SHP77 (cell line): ENCODE results near the gene FSHR.

Source experiments
- DNase-seq, 2 experiments: peaks; one replicate each; lab custom pipeline; 2025; lab: John Stamatoyannopoulos, UW

FSHR gene

GRCh38 chr2:49111006-49111405, 43.3 kb downstream of the FSHR start:
- DNase-seq: no peak

- DNase-seq: no peak
Measured at GRCh38 chr2:49110571-49110970, 43.7 kb downstream of the FSHR start.

- no peak for DNase-seq
Measured at GRCh38 chr2:49108851-49109250, 45.5 kb downstream of the FSHR start.

GRCh38 chr2:49108436-49108835, 45.9 kb downstream of the FSHR start:
- DNase-seq: no peak

GRCh38 chr2:49105506-49105905, 48.8 kb downstream of the FSHR start:
- no peak for DNase-seq

GRCh38 chr2:49102146-49102545, 52.2 kb downstream of the FSHR start:
- no peak for DNase-seq

GRCh38 chr2:49080681-49081080, 73.6 kb downstream of the FSHR start:
- DNase-seq: no peak

GRCh38 chr2:49070716-49071115, 83.6 kb downstream of the FSHR start:
- no peak for DNase-seq

GRCh38 chr2:49069829-49070228, 84.5 kb downstream of the FSHR start:
- no peak for DNase-seq

GRCh38 chr2:49068613-49069012, 85.7 kb downstream of the FSHR start:
- no peak for DNase-seq

GRCh38 chr2:49067971-49068370, 86.3 kb downstream of the FSHR start:
- no peak for DNase-seq

GRCh38 chr2:49053156-49053555, 101.2 kb downstream of the FSHR start:
- no peak for DNase-seq

GRCh38 chr2:49050265-49050664, 104.0 kb downstream of the FSHR start:
- DNase-seq: no peak

- no peak for DNase-seq
Measured at GRCh38 chr2:49049161-49049560, 105.2 kb downstream of the FSHR start.

GRCh38 chr2:49045083-49045482, 109.2 kb downstream of the FSHR start:
- DNase-seq: no peak

GRCh38 chr2:49044350-49045079, 109.8 kb downstream of the FSHR start:
- DNase-seq: no peak

GRCh38 chr2:49043405-49043982, 110.8 kb downstream of the FSHR start:
- DNase-seq: no peak

- DNase-seq: no peak
Measured at GRCh38 chr2:49042488-49042887, 111.8 kb downstream of the FSHR start.

GRCh38 chr2:49041061-49041460, 113.3 kb downstream of the FSHR start:
- no peak for DNase-seq

- no peak for DNase-seq
Measured at GRCh38 chr2:49037197-49037596, 117.1 kb downstream of the FSHR start.

- no peak for DNase-seq
Measured at GRCh38 chr2:49035481-49035880, 118.8 kb downstream of the FSHR start.

- no peak for DNase-seq
Measured at GRCh38 chr2:49033394-49034185, 120.7 kb downstream of the FSHR start.

GRCh38 chr2:49032936-49033335, 121.4 kb downstream of the FSHR start:
- DNase-seq: no peak
